ENCODE data around the gene ATP6V0C.
"Not testable (repeated sequence)": the region's sequence is repeated elsewhere in the genome, so short reads cannot be mapped to it uniquely, and the experiment has no call there.

The ATP6V0C gene

DNA sequence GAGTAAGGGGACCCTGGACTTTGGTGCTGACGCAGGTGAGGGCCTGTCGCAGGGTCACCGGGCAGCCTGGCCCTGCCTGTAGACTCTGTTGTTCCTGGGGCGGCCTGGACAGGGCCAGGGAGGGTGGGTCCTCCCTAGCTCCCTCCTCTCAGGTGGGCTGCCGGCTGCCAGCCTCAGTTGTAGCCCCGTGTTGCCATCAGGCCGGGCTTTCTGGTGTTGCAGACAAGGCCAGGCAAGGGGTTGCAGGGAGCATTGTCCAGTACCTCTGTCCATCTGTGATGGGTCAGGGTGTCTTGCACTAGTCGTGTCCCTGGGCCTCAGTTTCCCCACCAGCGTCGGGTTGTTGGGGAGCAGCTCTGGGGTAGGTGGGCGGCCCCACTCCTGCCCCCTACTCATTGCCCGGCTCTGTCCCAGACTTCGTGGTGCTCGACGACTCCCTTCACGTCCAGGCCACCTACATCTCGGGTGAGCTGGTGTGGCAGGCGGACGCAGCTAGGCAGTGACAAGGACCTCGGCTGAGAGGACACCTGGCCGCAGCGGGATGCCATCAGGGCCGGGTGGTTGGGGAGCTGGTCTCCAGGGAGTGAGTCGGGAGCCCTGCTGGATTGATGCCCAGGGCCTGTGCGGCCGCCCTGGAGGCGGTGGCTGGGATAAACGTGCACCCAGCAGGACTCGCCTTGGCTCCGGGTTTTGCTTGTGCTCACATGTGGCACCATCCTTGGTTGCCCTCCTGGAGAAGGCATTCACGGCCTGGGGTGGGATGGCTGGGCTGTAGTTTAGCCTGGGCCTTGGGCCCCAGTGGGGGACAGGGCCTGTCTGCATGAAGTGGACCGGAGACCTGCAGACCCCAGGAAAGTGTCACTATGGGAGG is 15.5 kb downstream of the ATP6V0C start:
- DNase-seq (ENCODE audit: extremely low read depth, low read depth), result no peak
- TF ChIP-seq, protein P1, sequence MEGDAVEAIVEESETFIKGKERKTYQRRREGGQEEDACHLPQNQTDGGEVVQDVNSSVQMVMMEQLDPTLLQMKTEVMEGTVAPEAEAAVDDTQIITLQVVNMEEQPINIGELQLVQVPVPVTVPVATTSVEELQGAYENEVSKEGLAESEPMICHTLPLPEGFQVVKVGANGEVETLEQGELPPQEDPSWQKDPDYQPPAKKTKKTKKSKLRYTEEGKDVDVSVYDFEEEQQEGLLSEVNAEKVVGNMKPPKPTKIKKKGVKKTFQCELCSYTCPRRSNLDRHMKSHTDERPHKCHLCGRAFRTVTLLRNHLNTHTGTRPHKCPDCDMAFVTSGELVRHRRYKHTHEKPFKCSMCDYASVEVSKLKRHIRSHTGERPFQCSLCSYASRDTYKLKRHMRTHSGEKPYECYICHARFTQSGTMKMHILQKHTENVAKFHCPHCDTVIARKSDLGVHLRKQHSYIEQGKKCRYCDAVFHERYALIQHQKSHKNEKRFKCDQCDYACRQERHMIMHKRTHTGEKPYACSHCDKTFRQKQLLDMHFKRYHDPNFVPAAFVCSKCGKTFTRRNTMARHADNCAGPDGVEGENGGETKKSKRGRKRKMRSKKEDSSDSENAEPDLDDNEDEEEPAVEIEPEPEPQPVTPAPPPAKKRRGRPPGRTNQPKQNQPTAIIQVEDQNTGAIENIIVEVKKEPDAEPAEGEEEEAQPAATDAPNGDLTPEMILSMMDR (IDR thresholded peaks at IDR 0.05; ENCODE audit: low read depth, low read length), result no peak

DNA sequence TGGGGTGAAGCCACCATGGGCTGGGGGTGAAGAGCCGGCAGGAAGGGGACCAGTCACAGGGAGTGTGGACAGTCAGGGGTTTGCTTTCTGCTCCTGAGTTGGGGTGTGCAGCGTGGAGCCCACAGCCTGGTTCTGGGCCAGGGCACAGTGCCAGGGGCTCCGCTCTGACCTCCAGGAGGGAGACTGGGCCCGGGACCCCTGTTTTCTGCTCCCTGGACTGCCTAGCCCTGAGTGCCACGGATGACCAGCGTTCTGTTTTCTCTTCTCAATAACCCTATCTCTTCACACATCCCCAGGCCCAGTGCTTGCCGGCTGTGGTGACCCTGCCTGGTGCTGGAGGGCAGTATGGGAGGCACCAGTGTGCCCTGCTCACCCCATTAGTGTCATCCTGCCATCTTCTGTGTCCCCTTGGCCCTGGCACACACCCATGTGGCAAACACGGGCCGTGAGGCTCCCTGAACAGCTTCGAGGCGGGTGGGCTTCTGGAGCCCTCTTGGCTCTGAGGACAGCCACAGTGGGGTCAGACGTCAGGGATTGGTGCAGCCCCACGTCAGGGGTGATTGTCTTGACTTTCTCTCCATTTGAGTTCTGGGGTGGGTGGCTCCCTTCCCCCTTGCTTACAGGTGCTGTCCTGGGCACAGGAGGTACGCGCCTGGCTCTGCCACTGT is 16.3 kb downstream of the ATP6V0C start:
- DNase-seq (ENCODE audit: extremely low read depth, low read depth), result no peak
- TF ChIP-seq, protein P1 (IDR thresholded peaks at IDR 0.05; ENCODE audit: low read depth, low read length), result no peak

DNA sequence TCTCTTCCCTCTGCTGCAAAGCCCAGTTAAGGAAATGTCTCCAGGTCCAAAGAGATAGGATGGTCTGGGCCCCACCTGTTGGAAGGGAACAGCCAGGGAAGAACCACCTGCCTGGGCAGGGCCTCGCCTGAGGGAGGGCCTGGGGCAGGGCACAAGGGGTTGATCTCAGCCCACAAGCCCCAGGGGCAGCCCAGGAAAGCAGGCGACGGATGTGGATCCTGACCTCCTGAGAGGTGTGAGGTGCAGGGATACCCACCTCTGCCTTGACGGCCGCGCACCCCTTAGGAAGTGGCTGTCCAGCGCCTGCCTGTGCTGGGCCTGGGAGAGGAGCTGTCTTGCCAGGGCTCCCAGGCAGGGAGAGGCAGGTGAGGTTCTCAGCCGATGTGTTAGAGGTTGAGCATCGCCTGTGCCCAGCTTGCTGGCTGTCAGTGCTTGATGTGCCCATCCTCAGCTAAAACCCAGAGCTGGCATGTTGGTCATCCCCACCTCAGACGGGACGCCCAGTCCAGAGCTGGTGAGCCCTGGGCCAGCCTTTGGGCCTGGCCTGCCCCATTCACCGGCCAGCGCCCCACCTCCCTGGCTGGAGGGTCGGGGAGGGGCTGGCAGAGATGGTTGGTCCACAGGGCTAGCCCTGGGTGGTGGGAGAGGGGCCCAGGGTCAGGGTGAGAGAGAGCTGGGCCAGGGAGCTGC is 17.0 kb downstream of the ATP6V0C start:
- DNase-seq (ENCODE audit: extremely low read depth, low read depth), result no peak
- TF ChIP-seq, protein P1 (IDR thresholded peaks at IDR 0.05; ENCODE audit: low read depth, low read length), result no peak

DNA sequence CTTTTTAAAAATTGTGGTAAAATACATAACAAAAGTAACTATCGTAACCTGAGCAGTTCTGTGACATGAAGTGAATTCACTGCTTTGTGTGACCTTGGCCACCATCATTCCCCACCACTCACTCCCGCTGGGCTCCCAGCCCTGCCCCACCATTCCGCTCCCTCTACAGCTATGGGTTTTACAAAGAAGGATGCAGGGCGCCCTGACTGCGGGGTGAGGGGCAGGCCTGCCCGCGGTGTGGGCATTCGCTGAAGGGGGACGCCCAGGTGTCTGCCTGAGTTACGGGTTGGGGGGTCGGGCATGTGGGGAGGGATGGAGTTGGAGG is 17.6 kb downstream of the ATP6V0C start, which contains the start of gene CEMP1:
Gene CEMP1 (minus strand): TSS at position 38 of the 325 bp plus-strand sequence. CDS start 335 bp downstream, outside the sequence.
- TF ChIP-seq, protein P1 (IDR thresholded peaks at IDR 0.05; ENCODE audit: low read depth, low read length), result no peak
- DNase-seq (ENCODE audit: extremely low read depth, low read depth), result no peak

DNA sequence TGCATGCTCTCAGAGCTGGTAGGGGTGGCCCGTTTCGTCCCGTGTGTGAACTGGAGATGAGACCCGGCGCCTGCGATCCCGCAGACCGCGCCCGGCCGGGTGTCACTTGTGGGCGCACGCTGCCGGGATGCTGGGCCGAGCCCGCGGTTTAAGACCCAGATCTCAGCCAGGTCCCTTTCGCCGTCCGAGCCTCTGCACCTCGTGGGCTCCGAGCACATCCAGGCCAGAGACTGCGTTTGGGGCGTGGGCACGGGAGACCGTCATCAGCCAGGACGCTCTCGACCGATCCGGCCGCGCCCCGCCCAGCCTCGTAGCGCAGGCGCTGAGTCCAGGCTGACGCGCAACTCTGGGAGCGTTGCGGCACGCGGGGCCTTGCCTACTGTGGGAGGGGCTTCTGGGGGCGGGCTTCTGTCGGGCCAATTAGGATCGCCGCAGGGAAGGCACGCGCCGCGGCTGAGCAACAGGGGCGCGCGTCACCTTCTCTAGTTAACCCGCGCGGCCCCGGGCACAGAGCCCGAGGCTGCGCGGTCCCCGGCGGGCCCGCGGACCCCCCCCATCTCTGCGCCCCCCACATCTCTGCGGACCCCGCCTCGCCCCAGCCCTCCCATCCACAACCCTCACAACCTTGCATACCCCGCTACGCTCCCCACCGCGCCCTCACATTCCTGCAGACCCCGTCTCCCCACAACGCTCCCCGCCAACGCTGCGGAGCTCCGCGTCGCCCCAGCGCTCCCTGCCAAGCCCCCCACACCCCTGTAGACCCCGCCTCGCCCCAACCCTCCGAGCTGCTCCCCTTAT is 18.1 kb downstream of the ATP6V0C start:
- TF ChIP-seq, protein P1 (IDR thresholded peaks at IDR 0.05; ENCODE audit: low read depth, low read length), result no peak
- peak; percentile 90 for DNase-seq (ENCODE audit: extremely low read depth, low read depth)

DNA sequence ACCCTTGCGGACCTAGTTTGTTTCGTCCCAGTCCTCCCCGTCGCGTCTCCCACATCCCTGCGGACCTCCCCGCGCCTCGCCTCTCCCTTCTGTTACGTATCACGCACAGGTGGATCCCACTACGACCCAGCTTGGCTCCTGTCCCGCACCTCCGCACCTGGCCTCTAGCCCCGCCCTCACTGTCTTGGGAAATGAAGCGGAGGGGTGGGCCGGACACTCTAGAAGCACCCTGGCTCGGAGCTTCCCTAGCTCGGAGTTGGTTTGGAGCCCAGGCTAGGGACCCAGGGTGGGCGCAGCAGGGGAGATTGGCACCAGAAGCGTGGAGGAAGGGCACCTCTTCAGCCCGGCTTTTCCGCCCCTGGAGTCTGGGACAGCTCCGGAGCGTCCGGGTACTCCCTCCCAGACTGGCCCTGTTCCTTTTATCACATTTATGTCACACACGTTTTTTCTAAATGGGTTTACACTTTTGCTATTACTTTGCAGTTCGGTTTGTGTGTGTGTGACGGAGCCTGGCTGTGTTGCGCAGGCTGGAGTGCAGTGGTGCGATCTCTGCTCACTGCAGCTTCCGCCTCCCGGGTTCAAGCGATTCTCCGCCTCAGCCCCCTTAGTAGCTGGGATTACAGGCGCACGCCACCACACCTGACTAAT is 18.9 kb downstream of the ATP6V0C start:
- TF ChIP-seq, protein P1 (IDR thresholded peaks at IDR 0.05; ENCODE audit: low read depth, low read length), result no peak
- DNase-seq (ENCODE audit: extremely low read depth, low read depth), result no peak

DNA sequence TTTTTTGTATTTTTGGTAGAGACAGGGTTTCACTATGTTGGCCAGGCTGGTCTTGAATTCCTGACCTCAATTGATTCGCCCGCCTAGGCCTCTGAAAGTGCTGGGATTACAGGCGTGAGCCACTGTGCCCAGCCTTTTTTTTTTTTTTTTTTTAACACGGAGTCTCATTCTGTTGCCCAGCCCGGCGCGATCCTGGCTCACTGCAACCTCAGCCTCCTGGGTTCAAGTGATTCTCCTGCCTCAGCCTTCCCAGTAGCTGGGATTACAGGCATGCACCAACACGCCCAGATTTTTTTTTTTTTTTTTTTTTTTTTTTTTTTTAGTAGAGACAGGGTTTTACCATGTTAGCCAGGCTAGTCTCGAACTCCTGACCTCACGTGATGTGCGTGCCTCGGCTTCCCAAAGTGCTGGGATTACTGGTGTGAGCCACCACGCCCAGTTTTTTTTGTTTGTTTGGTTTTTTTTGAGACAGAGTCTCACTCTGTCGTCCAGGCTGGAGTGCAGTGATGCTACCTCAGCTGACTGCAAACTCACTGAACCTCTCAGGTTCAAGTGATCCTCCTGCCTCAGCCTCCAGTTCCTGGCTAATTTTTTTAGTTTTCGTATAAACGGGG is 19.5 kb downstream of the ATP6V0C start:
- not testable (repeated sequence) for DNase-seq (ENCODE audit: extremely low read depth, low read depth)

Measured in AG09319 (cell line).